Inflammatory macrophage (primary cell): ENCODE data around the gene TCEAL1.
"Not testable (repeated sequence)": the region's sequence is repeated elsewhere in the genome, so short reads cannot be mapped to it uniquely, and the experiment has no call there.

ENCODE experiments used
- DNase-seq, 2 donors: peaks; one replicate each; pipeline ENCODE4 v3.0.0-alpha.2; 2020 to 2022

TCEAL1 gene

DNA sequence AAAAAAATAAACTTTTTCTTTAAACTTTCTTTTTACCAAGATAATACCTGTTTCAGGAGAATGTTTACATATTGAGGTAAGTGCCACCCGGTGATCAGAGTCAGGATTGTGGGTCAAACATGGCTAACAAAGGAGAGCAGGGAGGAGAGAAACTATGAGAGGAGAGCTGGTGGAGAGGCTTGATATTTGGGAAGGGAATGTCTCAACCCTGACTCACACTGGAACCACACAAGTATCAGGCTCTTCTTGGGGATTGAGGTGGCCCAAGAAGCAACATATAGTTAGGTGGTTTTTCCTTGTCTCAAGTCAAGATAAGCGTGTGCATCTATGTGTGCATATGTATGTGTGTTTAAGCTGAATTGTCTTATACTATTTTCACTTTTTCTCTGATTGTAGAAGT lies 6.7 kb downstream of the TCEAL1 start:
- no peak for DNase-seq

DNA sequence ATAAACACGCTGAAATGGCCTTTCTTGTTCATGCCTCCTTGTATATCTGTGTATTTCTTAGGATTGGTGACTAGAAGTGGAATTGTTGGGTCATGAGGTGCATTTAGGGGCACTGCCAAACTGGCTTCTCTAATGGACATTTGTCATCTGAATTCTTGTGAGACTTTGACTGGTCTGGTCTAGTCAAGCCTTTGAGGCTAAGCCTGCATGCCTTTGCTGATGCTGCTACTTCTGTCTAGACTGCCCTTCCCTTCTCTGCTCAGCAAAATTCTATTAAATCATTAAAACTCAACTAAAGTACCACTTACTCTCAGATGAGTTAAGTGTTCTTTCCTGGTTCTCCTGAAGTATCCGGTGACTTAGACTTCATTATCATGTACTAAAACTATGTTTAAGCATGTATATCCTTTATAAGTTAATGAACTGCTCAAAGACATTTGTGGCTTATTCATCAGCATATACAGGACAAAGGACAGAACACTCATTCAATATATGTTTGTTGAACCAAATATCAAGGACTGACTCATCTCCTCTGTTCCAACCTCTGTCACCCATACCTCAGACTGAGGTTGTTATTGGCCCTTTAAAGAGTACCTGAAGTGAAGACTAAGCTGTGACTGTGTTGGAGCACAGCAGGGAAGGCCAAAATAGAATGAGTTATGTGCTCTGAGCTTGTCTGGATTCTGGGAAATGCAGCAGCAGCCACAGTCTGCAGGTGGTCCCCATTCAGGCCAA lies 9.0 kb downstream of the TCEAL1 start:
- DNase-seq: no peak

DNA sequence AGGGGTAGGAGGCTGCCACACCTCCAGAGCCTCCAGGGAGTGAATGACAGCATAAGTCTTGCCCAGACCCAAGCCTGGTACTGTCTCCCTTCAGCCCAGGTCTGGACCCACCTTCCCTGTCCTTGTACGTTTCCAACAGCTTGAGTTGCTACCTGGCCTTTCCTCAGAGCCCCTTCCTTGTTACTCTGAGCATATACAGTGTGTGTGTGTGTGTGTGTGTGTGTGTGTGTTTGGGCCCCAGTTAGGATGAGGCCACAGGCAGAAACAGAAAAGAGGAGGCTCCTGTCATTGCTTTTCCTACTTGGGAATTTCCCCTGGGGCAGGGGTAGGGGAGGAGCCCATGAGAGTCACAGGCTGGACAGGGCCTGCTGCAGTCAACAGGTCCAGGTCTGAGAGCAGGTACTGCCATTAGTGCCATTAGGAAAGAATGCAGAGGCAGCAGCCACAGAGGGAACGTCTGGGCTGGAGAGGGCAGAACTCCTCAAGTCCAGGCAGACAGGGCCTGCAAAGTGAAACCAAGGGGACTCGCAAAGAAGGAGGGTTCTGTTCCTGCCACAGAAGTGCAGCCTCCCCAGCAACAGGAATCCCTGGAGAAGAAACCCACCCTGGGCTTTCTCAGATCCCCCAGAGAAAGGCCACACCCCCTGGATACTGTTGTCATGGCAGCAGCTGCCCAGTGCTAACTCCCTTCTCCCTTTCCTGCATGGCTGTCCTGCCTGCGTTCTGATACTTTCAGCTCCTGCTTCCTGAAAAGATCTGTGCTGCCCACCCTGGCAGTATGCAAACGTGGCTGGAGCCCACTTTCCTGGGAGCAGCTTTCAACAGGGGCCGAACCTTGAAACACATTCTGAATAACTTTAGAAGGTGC lies 9.9 kb downstream of the TCEAL1 start:
- not testable (repeated sequence) for DNase-seq

- no peak for DNase-seq
Measured at GRCh38 chrX:103640401-103641155, 11.8 kb downstream of the TCEAL1 start.

GRCh38 chrX:103644125-103644524 lies 15.3 kb downstream of the TCEAL1 start:
- DNase-seq: no peak

GRCh38 chrX:103647630-103648029 lies 18.9 kb downstream of the TCEAL1 start:
- no peak for DNase-seq

GRCh38 chrX:103651151-103651773 lies 22.5 kb downstream of the TCEAL1 start:
- no peak for DNase-seq

GRCh38 chrX:103655230-103656000 lies 26.6 kb downstream of the TCEAL1 start:
- not testable (repeated sequence) for DNase-seq

GRCh38 chrX:103656617-103657016 lies 27.8 kb downstream of the TCEAL1 start:
- DNase-seq: no peak

- not testable (repeated sequence) for DNase-seq
Measured at GRCh38 chrX:103657066-103657465, 28.3 kb downstream of the TCEAL1 start.

- DNase-seq: no peak
Measured at GRCh38 chrX:103658681-103659433, 30.1 kb downstream of the TCEAL1 start.

GRCh38 chrX:103659460-103659859 lies 30.7 kb downstream of the TCEAL1 start:
- DNase-seq: not testable (repeated sequence)

- DNase-seq: no peak
Measured at GRCh38 chrX:103663981-103664762, 35.4 kb downstream of the TCEAL1 start.

GRCh38 chrX:103666202-103667107 lies 37.7 kb downstream of the TCEAL1 start:
- no peak for DNase-seq

DNA sequence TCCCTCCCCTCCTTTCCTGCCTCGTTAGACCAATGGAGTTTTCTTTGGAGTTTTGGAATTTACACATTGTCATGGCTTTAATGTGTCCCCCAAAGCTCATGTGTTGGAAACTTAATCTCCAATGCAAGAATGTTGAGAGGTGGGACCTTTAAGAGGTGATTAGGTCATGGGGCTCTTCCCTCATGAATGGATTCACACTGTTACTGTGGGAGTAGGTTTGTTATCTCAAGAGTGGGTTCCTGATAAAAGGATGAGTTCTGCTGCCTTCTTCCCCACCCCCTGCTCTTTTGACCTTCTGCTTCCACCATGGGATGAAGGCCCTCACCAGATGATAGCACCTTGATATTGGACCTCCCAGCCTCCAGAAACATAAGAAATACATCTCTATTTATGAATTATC lies 41.0 kb downstream of the TCEAL1 start:
- DNase-seq: no peak

GRCh38 chrX:103674531-103675454 lies 46.0 kb downstream of the TCEAL1 start:
- DNase-seq: no peak

- no peak for DNase-seq
Measured at GRCh38 chrX:103678199-103678993, 49.6 kb downstream of the TCEAL1 start.
